NT2/D1 (cell line): ENCODE data around the gene HS6ST2.

Experiments used
- SUZ12 ChIP-seq: IDR thresholded peaks from 2 replicates; pipeline ENCODE4 v1.6.1; 2011; ENCODE audit not compliant: insufficient read length, insufficient read depth; ENCODE audit errors: extremely low read depth
- YY1 ChIP-seq: IDR thresholded peaks from 2 replicates; pipeline ENCODE4 v1.6.1; 2011; ENCODE audit not compliant: insufficient read length, insufficient read depth
- ZNF274 ChIP-seq: IDR thresholded peaks from 2 replicates; pipeline ENCODE4 v1.6.1; 2011; ENCODE audit warnings: mild to moderate bottlenecking, low read depth, low read length

DNA sequence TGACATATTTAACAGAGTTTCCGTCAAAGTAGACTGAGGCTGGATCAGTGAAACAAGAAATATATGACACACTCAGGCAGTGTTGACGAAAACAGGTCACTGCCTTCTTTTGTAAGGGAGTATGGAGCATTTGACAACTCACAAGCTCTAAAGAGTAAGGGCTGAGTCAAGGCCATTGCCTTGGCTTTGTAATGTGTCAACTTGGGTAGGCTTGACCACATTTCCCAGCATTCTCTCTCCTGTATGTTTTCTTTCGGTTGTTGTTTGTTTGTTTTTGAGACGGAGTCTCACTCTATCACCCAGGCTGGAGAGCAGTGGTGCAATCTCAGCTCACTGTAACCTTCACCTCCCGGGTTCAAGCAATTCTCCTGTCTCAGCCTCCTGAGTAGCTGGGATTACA lies 344.6 kb downstream of the HS6ST2 start:
- TF ChIP-seq ZNF274 (no peak), SUZ12 (no peak), YY1 (no peak)
